Endothelial cell of umbilical vein (primary cell): ENCODE data around the gene HOXC9. TPM values are rescaled to one million over a fixed set of nuclear protein-coding genes. Genes with fewer than 3 reads are reported as not detected.

Experiments used
- BruUV-seq: library from RNA; stranded (reverse); fragments of 400-500 nt; replicated peaks from 2 replicates; lab custom pipeline; 2021; lab: Mats Ljungman, UMichigan
- CTCF ChIA-PET: fragments of 300-600, 350-600 bp; sonication (Branson Sonifier 250); formaldehyde crosslinking; loops from one replicate; lab custom pipeline; 2021; ENCODE audit warnings: antibody characterized with exemption, inconsistent platforms; lab: Charles Lee
- POLR2A ChIA-PET: fragments of 300-600, 350-600 bp; sonication (Branson Sonifier 250); formaldehyde crosslinking; loops from one replicate; lab custom pipeline; 2021; ENCODE audit warnings: antibody characterized with exemption, inconsistent platforms; lab: Charles Lee
- DNase-seq: peaks from one replicate; pipeline ENCODE4 v3.0.0-alpha.2; 2011; ENCODE audit warnings: low read depth, low spot score
- FAIRE-seq: peaks from 2 replicates; lab custom pipeline; 2011; peaks lifted over from hg19 to GRCh38; lab: Jason Lieb, UNC
- H2AFZ ChIP-seq: 2 replicates; pipeline ENCODE4 v1.6.0; 2012; ENCODE audit warnings: low read depth, low read length, control low read depth, inconsistent platforms
- H3K27ac ChIP-seq: 2 replicates; pipeline ENCODE4 v1.5.1; 2011; ENCODE audit warnings: low read depth, mild to moderate bottlenecking, control low read depth, low read length, moderate library complexity; ENCODE audit not compliant: insufficient read depth
- H3K27me3 ChIP-seq, 2 experiments: 2 replicates each; pipeline versions ENCODE4 v1.6.0 to v1.6.1; 2011; ENCODE audit warnings: low read length in 2 of 2, mixed read lengths in 1 of 2; ENCODE audit not compliant: control insufficient read depth in 2 of 2, insufficient read depth in 2 of 2
- H3K36me3 ChIP-seq, 2 experiments: 2 replicates in 1 of 2; 3 replicates in 1 of 2; pipeline ENCODE4 v1.5.1; 2011; ENCODE audit warnings: low read length in 2 of 2, mild to moderate bottlenecking in 1 of 2, moderate library complexity in 1 of 2; ENCODE audit not compliant: control insufficient read depth in 2 of 2, insufficient read depth in 2 of 2; ENCODE audit errors: extremely low read depth in 1 of 2
- H3K4me1 ChIP-seq: 3 replicates; pipeline ENCODE4 v1.5.1; 2011; ENCODE audit warnings: mild to moderate bottlenecking, low read length; ENCODE audit not compliant: control insufficient read depth, insufficient read depth; ENCODE audit errors: extremely low read depth
- H3K4me2 ChIP-seq: 2 replicates; pipeline ENCODE4 v1.6.1; 2011; ENCODE audit warnings: low read length, control low read depth, mixed read lengths; ENCODE audit not compliant: insufficient read depth
- H3K4me3 ChIP-seq, 3 experiments: fragments of 200-600 bp in 1 of 3; sonication (generic), shearing (Covaris generic) in 1 of 3; replicated peaks in 1 of 3; 2 replicates each; pipeline ENCODE4 v1.5.1; 2011 to 2016; ENCODE audit warnings: control low read depth in 3 of 3, low read length in 3 of 3, mild to moderate bottlenecking in 2 of 3, inconsistent platforms in 1 of 3, low read depth in 1 of 3, moderate library complexity in 1 of 3; ENCODE audit not compliant: insufficient read depth in 1 of 3
- H3K79me2 ChIP-seq: 2 replicates; pipeline ENCODE4 v1.6.0; 2012; ENCODE audit warnings: low read length, inconsistent platforms; ENCODE audit not compliant: control insufficient read depth, insufficient read depth
- H3K9ac ChIP-seq: replicated peaks from 2 replicates; pipeline ENCODE3; 2011; ENCODE audit warnings: low read length, control low read depth; ENCODE audit not compliant: insufficient read depth; ENCODE audit errors: extremely low read depth
- H3K9me1 ChIP-seq: replicated peaks from 3 replicates; pipeline ENCODE4 v1.6.0; 2011; ENCODE audit warnings: mild to moderate bottlenecking, low read length; ENCODE audit not compliant: control insufficient read depth, insufficient read depth; ENCODE audit errors: extremely low read depth
- H3K9me3 ChIP-seq: replicated peaks from 2 replicates; pipeline ENCODE4 v1.5.1; 2012; ENCODE audit warnings: low read length, inconsistent platforms; ENCODE audit not compliant: control insufficient read depth, insufficient read depth
- H4K20me1 ChIP-seq: replicated peaks from 2 replicates; pipeline ENCODE3; 2011; ENCODE audit warnings: mild to moderate bottlenecking, low read length; ENCODE audit not compliant: control insufficient read depth, insufficient read depth; ENCODE audit errors: extremely low read depth
- EZH2 ChIP-seq: IDR thresholded peaks from 2 replicates; pipeline ENCODE4 v1.6.1; 2012; ENCODE audit warnings: borderline replicate concordance, low read depth, mild to moderate bottlenecking, moderate library complexity, low read length, inconsistent platforms; ENCODE audit not compliant: severe bottlenecking
- FOS ChIP-seq: IDR thresholded peaks from 2 replicates; pipeline ENCODE4 v1.6.1; 2011; ENCODE audit warnings: mild to moderate bottlenecking, low read length, moderate library complexity, borderline replicate concordance; ENCODE audit not compliant: insufficient read depth
- GATA2 ChIP-seq: IDR thresholded peaks from 2 replicates; pipeline ENCODE4 v1.7.0; 2011; ENCODE audit warnings: low read depth, mild to moderate bottlenecking, moderate library complexity, mixed read lengths, low read length; ENCODE audit not compliant: insufficient read length, insufficient read depth
- JUN ChIP-seq: IDR thresholded peaks from 2 replicates; pipeline ENCODE4 v1.6.1; 2011; ENCODE audit warnings: borderline replicate concordance, low read depth; ENCODE audit not compliant: insufficient read length, insufficient read depth
- MAX ChIP-seq: IDR thresholded peaks from 2 replicates; pipeline ENCODE4 v1.6.1; 2011; ENCODE audit not compliant: insufficient read depth, insufficient read length
- MYC ChIP-seq: IDR thresholded peaks from one replicate; pipeline ENCODE4 v1.6.1; 2011; ENCODE audit warnings: mild to moderate bottlenecking, low read depth, low read length
- POLR2A ChIP-seq: IDR thresholded peaks from 2 replicates; pipeline ENCODE4 v1.6.1; 2012; ENCODE audit warnings: low read depth, mild to moderate bottlenecking, control low read depth, low read length
- POLR2AphosphoS5 ChIP-seq: IDR thresholded peaks from 2 replicates; pipeline ENCODE4 v1.6.1; 2012; ENCODE audit warnings: low read depth, mild to moderate bottlenecking, control low read depth, low read length, moderate library complexity; ENCODE audit not compliant: insufficient read depth
- dilution Hi-C: fragments of 300-500 bp; cut with MboI; formaldehyde crosslinking; loops from one replicate; pipeline ENCODE4 v1.15.0; 2019; ENCODE audit warnings: low sequenced_read_pairs; ENCODE audit not compliant: extremely low pct_ligation_motif_present
- intact Hi-C: fragments of 100-400 bp; cut with micrococcal nuclease; formaldehyde crosslinking; loops from one replicate; pipeline ENCODE4 v1.10.0; 2022
- polyA plus RNA-seq, 4 experiments: library from polyadenylated mRNA; depleted of rRNA in 3 of 4; stranded (reverse) in 3 of 4; unstranded in 1 of 4; fragments of >200 nt; gene quantifications; 2 replicates each; pipeline versions ENCODE4 v1.2.1 to v1.2.3, GENCODE V29; 2011 to 2012; ENCODE audit warnings: missing spikeins in 1 of 4
- total RNA-seq: library from RNA; stranded (reverse); gene quantifications from 2 replicates; pipeline ENCODE4 v1.2.3, GENCODE V29; 2021
- TF ChIP-seq, protein P1 (sequence below), 2 donors: IDR thresholded peaks; 1 replicate in 1 of 2; 2 replicates in 1 of 2; pipeline ENCODE4 v1.5.1; 2011; ENCODE audit warnings: low read length in 2 of 2, mild to moderate bottlenecking in 2 of 2, moderate library complexity in 2 of 2, control low read depth in 1 of 2, inconsistent platforms in 1 of 2, low read depth in 1 of 2; ENCODE audit not compliant: insufficient read depth in 1 of 2; ENCODE audit errors: extremely low read depth in 1 of 2

HOXC9 gene
- total and polyA plus RNA-seq, 2 donors (not counting 3 experiments of a cell fraction or from before 2014, with no cell fraction given), result 0.40 to 0.58 TPM

DNA sequence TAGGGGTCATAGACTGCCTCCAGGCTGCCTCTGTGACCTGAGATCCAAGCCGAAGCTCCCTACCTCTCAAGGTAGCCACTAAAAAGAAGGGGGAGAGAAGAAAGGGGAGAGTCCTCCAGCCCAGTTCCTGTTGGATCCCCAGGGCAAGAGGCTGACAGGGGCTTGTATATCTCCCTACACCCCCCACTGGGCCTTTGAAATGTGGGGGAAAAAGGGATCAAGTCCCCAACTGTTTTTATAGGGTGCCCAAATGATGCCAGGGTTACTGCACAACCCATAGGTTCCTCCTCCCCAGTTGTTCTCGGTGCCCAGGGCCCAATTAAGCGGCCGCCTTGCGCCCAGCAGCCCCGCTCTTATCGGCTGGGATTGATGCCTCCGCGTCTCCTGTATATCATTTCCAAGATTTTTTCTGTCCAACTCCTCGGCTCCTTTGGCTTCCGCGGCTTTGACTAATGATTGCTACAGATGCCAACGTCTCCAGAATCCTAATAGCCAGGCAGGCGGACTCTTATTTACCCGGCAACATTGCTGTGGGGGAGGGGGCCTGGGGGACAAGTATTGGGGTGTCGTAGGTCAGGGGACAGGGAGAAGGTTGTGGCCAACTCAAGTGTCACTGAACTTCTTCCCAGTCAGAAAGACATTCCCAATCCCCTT is 46.0 kb downstream of the HOXC9 start:
- Histone ChIP-seq H3K9me3 (no peaks in the 10 kb centered on the region), H3K4me2 (no peak overlapping the region), H3K4me3 (no peak overlapping the region), H3K27ac (no peak overlapping the region), H4K20me1 (no peaks in the 10 kb centered on the region), H3K27me3 (peaks cover 73 to 90% of the 10 kb centered on the region in 2 experiments), H3K79me2 (no peaks in the 10 kb centered on the region), H2AFZ (no peak overlapping the region), H3K36me3 (no peaks in the 10 kb centered on the region), H3K4me1 (no peaks in the 10 kb centered on the region), H3K9ac (no peak overlapping the region), H3K9me1 (no peaks in the 10 kb centered on the region)
- intact Hi-C loops, result no loop called here
- FAIRE-seq, result no peak
- no TSS peak for BruUV-seq
- dilution Hi-C loops, result no loop called here
- ChIA-PET CTCF (interaction anchor here (0.9 to 1.1 kb wide), 2 partner anchors 8 to 14 kb away, joined by 3 to 4 read pairs; partner anchors contain the start of gene HOXC4), POLR2A (no interaction called here)
- DNase-seq, result no peak
- no peak for TF ChIP-seq JUN
- no peak for TF ChIP-seq GATA2
- TF ChIP-seq POLR2A, result no peak
- no peak for TF ChIP-seq FOS
- no peak for TF ChIP-seq MAX
- TF ChIP-seq, protein P1, sequence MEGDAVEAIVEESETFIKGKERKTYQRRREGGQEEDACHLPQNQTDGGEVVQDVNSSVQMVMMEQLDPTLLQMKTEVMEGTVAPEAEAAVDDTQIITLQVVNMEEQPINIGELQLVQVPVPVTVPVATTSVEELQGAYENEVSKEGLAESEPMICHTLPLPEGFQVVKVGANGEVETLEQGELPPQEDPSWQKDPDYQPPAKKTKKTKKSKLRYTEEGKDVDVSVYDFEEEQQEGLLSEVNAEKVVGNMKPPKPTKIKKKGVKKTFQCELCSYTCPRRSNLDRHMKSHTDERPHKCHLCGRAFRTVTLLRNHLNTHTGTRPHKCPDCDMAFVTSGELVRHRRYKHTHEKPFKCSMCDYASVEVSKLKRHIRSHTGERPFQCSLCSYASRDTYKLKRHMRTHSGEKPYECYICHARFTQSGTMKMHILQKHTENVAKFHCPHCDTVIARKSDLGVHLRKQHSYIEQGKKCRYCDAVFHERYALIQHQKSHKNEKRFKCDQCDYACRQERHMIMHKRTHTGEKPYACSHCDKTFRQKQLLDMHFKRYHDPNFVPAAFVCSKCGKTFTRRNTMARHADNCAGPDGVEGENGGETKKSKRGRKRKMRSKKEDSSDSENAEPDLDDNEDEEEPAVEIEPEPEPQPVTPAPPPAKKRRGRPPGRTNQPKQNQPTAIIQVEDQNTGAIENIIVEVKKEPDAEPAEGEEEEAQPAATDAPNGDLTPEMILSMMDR (IDR thresholded peaks at IDR 0.05; ENCODE audit: extremely low read depth in 1 of 2, insufficient read depth in 1 of 2, low read depth in 1 of 2, low read length in 2 of 2), result no peak
- TF ChIP-seq EZH2, result no peak
- no peak for TF ChIP-seq POLR2AphosphoS5
- TF ChIP-seq MYC, result no peak
